GM12878 (cell line): ENCODE data around the gene PITPNM3. TPM values are rescaled to one million over a fixed set of nuclear protein-coding genes. Genes with fewer than 3 reads are reported as not detected.

Experiments used
- polyA plus RNA-seq, 11 experiments: library from polyadenylated mRNA; depleted of rRNA in 4 of 11; unstranded in 6 of 11; stranded (reverse) in 5 of 11; fragments of >200 nt; fragmentation: Nextera tagmentation in 4 of 11; fragmentation: Illumina TruSeq in 1 of 11; extraction: Ambion mirVana in 4 of 11; extraction: Trizol in 1 of 11; gene quantifications; 1 replicate in 1 of 11; 2 replicates in 10 of 11; pipeline versions ENCODE4 v1.2.1 to v1.2.3, GENCODE V29; 2011 to 2016; ENCODE audit warnings: inconsistent platforms in 2 of 11, missing spikeins in 2 of 11, low read depth in 1 of 11
- small RNA-seq: library from RNA; depleted of rRNA; stranded (forward); fragments of <200 nt; gene quantifications from one replicate; pipeline ENCODE3, GENCODE V24; 2014
- total RNA-seq, 4 experiments: library from RNA; depleted of rRNA in 3 of 4; stranded (reverse); fragments of >200 nt in 3 of 4; fragmentation: Illumina TruSeq in 1 of 4; extraction: Trizol in 1 of 4; gene quantifications; 2 replicates each; pipeline versions ENCODE4 v1.2.1 to v1.2.3, GENCODE V29; 2013 to 2021

PITPNM3 gene
- total and polyA plus RNA-seq, 10 of the 15 experiments (the other 5 are each of a cell fraction or from before 2014, with no cell fraction given), result 0.02 to 0.49 (median 0.19) TPM; not detected in 1

Small RNA genes lying within 50 kb of the gene (small RNA-seq; reads per million reads assigned to genes)
- gene RF00017 (not detected), gene RNA5SP435 (0.16 reads per million)

Other genes starting within 250 kb of the PITPNM3 start
Only the 7 nearest of the 9 such genes appear.
- 0.16 TPM in 1 of 2 replicates, not detected in the other for gene AIPL1, start 121.4 kb downstream of the PITPNM3 start, total RNA-seq (2014; rRNA removed)
- gene AIPL1, start 121.4 kb downstream of the PITPNM3 start, total RNA-seq (2014; rRNA removed; fragmentation: Illumina TruSeq; extraction: Trizol), result not detected in 2 replicates
- gene AIPL1, start 121.4 kb downstream of the PITPNM3 start, total RNA-seq (2021), result not detected in 2 replicates
- not detected in 2 replicates for gene AIPL1, start 121.4 kb downstream of the PITPNM3 start, polyA plus RNA-seq (2011; rRNA removed)
- not detected in 2 replicates for gene AIPL1, start 121.4 kb downstream of the PITPNM3 start, polyA plus RNA-seq (2014; fragmentation: Illumina TruSeq; extraction: Trizol)
- not detected for gene AIPL1, start 121.4 kb downstream of the PITPNM3 start, polyA plus RNA-seq (2014; fragmentation: Nextera tagmentation; extraction: Ambion mirVana)
- gene AIPL1, start 121.4 kb downstream of the PITPNM3 start, polyA plus RNA-seq (2014; rRNA removed), result not detected in 2 replicates
- not detected for gene AIPL1, start 121.4 kb downstream of the PITPNM3 start, polyA plus RNA-seq (2016; fragmentation: Nextera tagmentation; extraction: Ambion mirVana)
- 31.9 and 33.8 TPM in 2 replicates for gene PIMREG, start 112.1 kb downstream of the PITPNM3 start, total RNA-seq (2014; rRNA removed)
- 17.6 and 17.9 TPM in 2 replicates for gene PIMREG, start 112.1 kb downstream of the PITPNM3 start, total RNA-seq (2014; rRNA removed; fragmentation: Illumina TruSeq; extraction: Trizol)
- gene PIMREG, start 112.1 kb downstream of the PITPNM3 start, total RNA-seq (2021), result 30.0 and 31.2 TPM in 2 replicates
- gene PIMREG, start 112.1 kb downstream of the PITPNM3 start, polyA plus RNA-seq (2011; rRNA removed), result 2.9 and 3.6 TPM in 2 replicates
- 16.5 and 19.2 TPM in 2 replicates for gene PIMREG, start 112.1 kb downstream of the PITPNM3 start, polyA plus RNA-seq (2014; fragmentation: Illumina TruSeq; extraction: Trizol)
- gene PIMREG, start 112.1 kb downstream of the PITPNM3 start, polyA plus RNA-seq (2014; fragmentation: Nextera tagmentation; extraction: Ambion mirVana), result 10 to 100 TPM in 1 of 2 experiments, 1 to 10 TPM in 1; 2.8 to 12.1 TPM
- 35.8 and 41.1 TPM in 2 replicates for gene PIMREG, start 112.1 kb downstream of the PITPNM3 start, polyA plus RNA-seq (2014; rRNA removed)
- gene PIMREG, start 112.1 kb downstream of the PITPNM3 start, polyA plus RNA-seq (2016; fragmentation: Nextera tagmentation; extraction: Ambion mirVana), result 10 to 100 TPM; 31.4 to 33.3 TPM
- gene KIAA0753, start 84.2 kb upstream of the PITPNM3 start, total RNA-seq (2014; rRNA removed), result 10.1 and 13.4 TPM in 2 replicates
- gene KIAA0753, start 84.2 kb upstream of the PITPNM3 start, total RNA-seq (2014; rRNA removed; fragmentation: Illumina TruSeq; extraction: Trizol), result 12.7 and 15.2 TPM in 2 replicates
- gene KIAA0753, start 84.2 kb upstream of the PITPNM3 start, total RNA-seq (2021), result 12.0 and 12.9 TPM in 2 replicates
- 7.3 and 8.1 TPM in 2 replicates for gene KIAA0753, start 84.2 kb upstream of the PITPNM3 start, polyA plus RNA-seq (2011; rRNA removed)
- gene KIAA0753, start 84.2 kb upstream of the PITPNM3 start, polyA plus RNA-seq (2014; fragmentation: Illumina TruSeq; extraction: Trizol), result 12.5 and 15.3 TPM in 2 replicates
- gene KIAA0753, start 84.2 kb upstream of the PITPNM3 start, polyA plus RNA-seq (2014; fragmentation: Nextera tagmentation; extraction: Ambion mirVana), result 1 to 10 TPM; 2.2 to 3.3 TPM
- 7.9 and 10.3 TPM in 2 replicates for gene KIAA0753, start 84.2 kb upstream of the PITPNM3 start, polyA plus RNA-seq (2014; rRNA removed)
- 1 to 10 TPM; 5.9 to 7.5 TPM for gene KIAA0753, start 84.2 kb upstream of the PITPNM3 start, polyA plus RNA-seq (2016; fragmentation: Nextera tagmentation; extraction: Ambion mirVana)
- 123 and 124 TPM in 2 replicates for gene TXNDC17, start 84.5 kb upstream of the PITPNM3 start, total RNA-seq (2014; rRNA removed)
- 149 and 175 TPM in 2 replicates for gene TXNDC17, start 84.5 kb upstream of the PITPNM3 start, total RNA-seq (2014; rRNA removed; fragmentation: Illumina TruSeq; extraction: Trizol)
- 129 and 142 TPM in 2 replicates for gene TXNDC17, start 84.5 kb upstream of the PITPNM3 start, total RNA-seq (2021)
- 236 and 346 TPM in 2 replicates for gene TXNDC17, start 84.5 kb upstream of the PITPNM3 start, polyA plus RNA-seq (2011; rRNA removed)
- 85.4 and 178 TPM in 2 replicates for gene TXNDC17, start 84.5 kb upstream of the PITPNM3 start, polyA plus RNA-seq (2014; fragmentation: Illumina TruSeq; extraction: Trizol)
- gene TXNDC17, start 84.5 kb upstream of the PITPNM3 start, polyA plus RNA-seq (2014; fragmentation: Nextera tagmentation; extraction: Ambion mirVana), result 100 to 1,000 TPM; 933 to 957 TPM
- gene TXNDC17, start 84.5 kb upstream of the PITPNM3 start, polyA plus RNA-seq (2014; rRNA removed), result 191 and 195 TPM in 2 replicates
- 100 to 1,000 TPM; 667 to 694 TPM for gene TXNDC17, start 84.5 kb upstream of the PITPNM3 start, polyA plus RNA-seq (2016; fragmentation: Nextera tagmentation; extraction: Ambion mirVana)
- gene MED31, start 95.0 kb upstream of the PITPNM3 start, total RNA-seq (2014; rRNA removed), result 14.4 and 17.7 TPM in 2 replicates
- gene MED31, start 95.0 kb upstream of the PITPNM3 start, total RNA-seq (2014; rRNA removed; fragmentation: Illumina TruSeq; extraction: Trizol), result 14.9 and 16.4 TPM in 2 replicates
- 16.8 and 17.7 TPM in 2 replicates for gene MED31, start 95.0 kb upstream of the PITPNM3 start, total RNA-seq (2021)
- 43.9 and 64.6 TPM in 2 replicates for gene MED31, start 95.0 kb upstream of the PITPNM3 start, polyA plus RNA-seq (2011; rRNA removed)
- gene MED31, start 95.0 kb upstream of the PITPNM3 start, polyA plus RNA-seq (2014; fragmentation: Illumina TruSeq; extraction: Trizol), result 16.7 and 32.6 TPM in 2 replicates
- 10 to 100 TPM; 46.1 to 51.1 TPM for gene MED31, start 95.0 kb upstream of the PITPNM3 start, polyA plus RNA-seq (2014; fragmentation: Nextera tagmentation; extraction: Ambion mirVana)
- 22.2 and 25.3 TPM in 2 replicates for gene MED31, start 95.0 kb upstream of the PITPNM3 start, polyA plus RNA-seq (2014; rRNA removed)
- 10 to 100 TPM; 70.7 to 71.1 TPM for gene MED31, start 95.0 kb upstream of the PITPNM3 start, polyA plus RNA-seq (2016; fragmentation: Nextera tagmentation; extraction: Ambion mirVana)
- gene C17orf100, start 95.2 kb upstream of the PITPNM3 start, total RNA-seq (2014; rRNA removed), result 1.2 and 1.6 TPM in 2 replicates
- gene C17orf100, start 95.2 kb upstream of the PITPNM3 start, total RNA-seq (2014; rRNA removed; fragmentation: Illumina TruSeq; extraction: Trizol), result 1.3 and 1.6 TPM in 2 replicates
- gene C17orf100, start 95.2 kb upstream of the PITPNM3 start, total RNA-seq (2021), result 2.1 and 3.2 TPM in 2 replicates
- 1.5 and 1.6 TPM in 2 replicates for gene C17orf100, start 95.2 kb upstream of the PITPNM3 start, polyA plus RNA-seq (2011; rRNA removed)
- gene C17orf100, start 95.2 kb upstream of the PITPNM3 start, polyA plus RNA-seq (2014; fragmentation: Illumina TruSeq; extraction: Trizol), result 2.2 and 2.7 TPM in 2 replicates
- 1 to 10 TPM in 1 of 2 experiments, under 1 TPM in 1; 0.84 to 1.5 TPM for gene C17orf100, start 95.2 kb upstream of the PITPNM3 start, polyA plus RNA-seq (2014; fragmentation: Nextera tagmentation; extraction: Ambion mirVana)
- gene C17orf100, start 95.2 kb upstream of the PITPNM3 start, polyA plus RNA-seq (2014; rRNA removed), result 3.9 and 4.2 TPM in 2 replicates
- gene C17orf100, start 95.2 kb upstream of the PITPNM3 start, polyA plus RNA-seq (2016; fragmentation: Nextera tagmentation; extraction: Ambion mirVana), result 1 to 10 TPM; 4.1 to 4.7 TPM
- gene SLC13A5, start 156.8 kb upstream of the PITPNM3 start, total RNA-seq (2014; rRNA removed), result not detected in 2 replicates
- not detected in 2 replicates for gene SLC13A5, start 156.8 kb upstream of the PITPNM3 start, total RNA-seq (2014; rRNA removed; fragmentation: Illumina TruSeq; extraction: Trizol)
- gene SLC13A5, start 156.8 kb upstream of the PITPNM3 start, total RNA-seq (2021), result 0.23 TPM in 1 of 2 replicates, not detected in the other
- gene SLC13A5, start 156.8 kb upstream of the PITPNM3 start, polyA plus RNA-seq (2011; rRNA removed), result not detected in 2 replicates
- gene SLC13A5, start 156.8 kb upstream of the PITPNM3 start, polyA plus RNA-seq (2014; fragmentation: Illumina TruSeq; extraction: Trizol), result not detected in 2 replicates
- gene SLC13A5, start 156.8 kb upstream of the PITPNM3 start, polyA plus RNA-seq (2014; fragmentation: Nextera tagmentation; extraction: Ambion mirVana), result not detected
- gene SLC13A5, start 156.8 kb upstream of the PITPNM3 start, polyA plus RNA-seq (2014; rRNA removed), result not detected in 2 replicates
- not detected for gene SLC13A5, start 156.8 kb upstream of the PITPNM3 start, polyA plus RNA-seq (2016; fragmentation: Nextera tagmentation; extraction: Ambion mirVana)